Erythroblast (primary cell): ENCODE data around the gene PGK1.

ENCODE experiments used
- GATA1 ChIP-seq: IDR thresholded peaks from 2 replicates; pipeline ENCODE4 v1.6.1; 2011; ENCODE audit warnings: low read depth, mild to moderate bottlenecking, control low read depth, low read length, moderate library complexity
- POLR2A ChIP-seq: IDR thresholded peaks from 2 replicates; pipeline ENCODE4 v1.6.1; 2011; ENCODE audit warnings: mild to moderate bottlenecking, low read length

GRCh38 chrX:78165425-78165824, 61.4 kb downstream of the PGK1 start:
- TF ChIP-seq POLR2A: no peak
- no peak for TF ChIP-seq GATA1
